RWPE2 (cell line): ENCODE results near the gene SPIB.

ENCODE experiments used
- ATAC-seq: fragments of 200-7000 bp; cut with Tn5 transposase; 3 replicates; pipeline ENCODE4 v1.9.1; 2021; ENCODE audit warnings: low read depth
- DNase-seq: peaks from one replicate; pipeline ENCODE4 v3.0.0-alpha.2; 2020; ENCODE audit warnings: low spot score
- H3K27ac ChIP-seq: fragments of 450-650 bp; 2 replicates; pipeline ENCODE4 v1.5.1; 2017; ENCODE audit warnings: mild to moderate bottlenecking; ENCODE audit not compliant: poor library complexity, severe bottlenecking
- H3K27me3 ChIP-seq: fragments of 250-450 bp; sonication (Bioruptor Pico); 2 replicates; pipeline ENCODE4 v1.5.1; 2021; ENCODE audit warnings: mild to moderate bottlenecking, moderate library complexity; ENCODE audit not compliant: insufficient read depth, poor library complexity, severe bottlenecking
- H3K36me3 ChIP-seq: fragments of 250-450 bp; sonication (Bioruptor Pico); 2 replicates; pipeline ENCODE4 v1.5.1; 2020; ENCODE audit warnings: low read depth, mild to moderate bottlenecking, moderate library complexity
- H3K4me1 ChIP-seq: fragments of 250-450 bp; sonication (Bioruptor Pico); 2 replicates; pipeline ENCODE4 v1.5.1; 2021; ENCODE audit warnings: mild to moderate bottlenecking, moderate library complexity; ENCODE audit not compliant: insufficient read depth, poor library complexity, severe bottlenecking
- H3K4me3 ChIP-seq: fragments of 250-450 bp; sonication (Bioruptor Pico); 2 replicates; pipeline ENCODE4 v1.5.1; 2021; ENCODE audit warnings: mild to moderate bottlenecking, moderate library complexity; ENCODE audit not compliant: severe bottlenecking
- H3K9me3 ChIP-seq: fragments of 250-450 bp; sonication (Bioruptor Pico); 2 replicates; pipeline ENCODE4 v1.5.1; 2021; ENCODE audit warnings: mild to moderate bottlenecking, moderate library complexity; ENCODE audit not compliant: severe bottlenecking
- TF ChIP-seq, protein P1 (sequence below): fragments of 450-650 bp; IDR thresholded peaks from one replicate; pipeline ENCODE4 v1.5.1; 2017; ENCODE audit warnings: mild to moderate bottlenecking, moderate library complexity; ENCODE audit not compliant: poor library complexity, severe bottlenecking

Gene SPIB

DNA sequence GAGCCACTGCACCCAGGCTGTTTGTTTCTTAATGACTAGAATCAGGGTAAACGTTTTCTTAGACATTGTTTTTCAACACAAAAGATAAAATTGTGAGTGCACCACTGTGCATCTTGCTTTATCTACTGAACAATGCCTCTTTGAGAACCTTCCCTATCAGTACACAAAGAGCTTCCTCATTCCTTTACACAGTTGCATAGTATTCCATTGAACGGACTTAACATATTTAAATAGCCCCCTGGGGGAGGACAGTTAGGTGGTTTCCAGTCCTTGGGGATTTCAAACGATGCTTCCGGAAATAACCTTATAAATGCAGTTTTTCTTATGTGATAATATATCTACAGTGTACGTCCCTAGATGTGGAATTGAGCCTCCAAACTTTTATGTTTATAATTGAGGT, 26.0 kb upstream of the SPIB start:
- ATAC-seq (no peak), DNase-seq (no peak)
- Histone ChIP-seq H3K9me3 (no peaks in the 10 kb centered on the region), H3K4me3 (no peak overlapping the region), H3K27ac (no peak overlapping the region), H3K27me3 (no peaks in the 10 kb centered on the region), H3K36me3 (peaks cover 54% of the 10 kb centered on the region), H3K4me1 (no peaks in the 10 kb centered on the region)
- TF ChIP-seq, protein P1, sequence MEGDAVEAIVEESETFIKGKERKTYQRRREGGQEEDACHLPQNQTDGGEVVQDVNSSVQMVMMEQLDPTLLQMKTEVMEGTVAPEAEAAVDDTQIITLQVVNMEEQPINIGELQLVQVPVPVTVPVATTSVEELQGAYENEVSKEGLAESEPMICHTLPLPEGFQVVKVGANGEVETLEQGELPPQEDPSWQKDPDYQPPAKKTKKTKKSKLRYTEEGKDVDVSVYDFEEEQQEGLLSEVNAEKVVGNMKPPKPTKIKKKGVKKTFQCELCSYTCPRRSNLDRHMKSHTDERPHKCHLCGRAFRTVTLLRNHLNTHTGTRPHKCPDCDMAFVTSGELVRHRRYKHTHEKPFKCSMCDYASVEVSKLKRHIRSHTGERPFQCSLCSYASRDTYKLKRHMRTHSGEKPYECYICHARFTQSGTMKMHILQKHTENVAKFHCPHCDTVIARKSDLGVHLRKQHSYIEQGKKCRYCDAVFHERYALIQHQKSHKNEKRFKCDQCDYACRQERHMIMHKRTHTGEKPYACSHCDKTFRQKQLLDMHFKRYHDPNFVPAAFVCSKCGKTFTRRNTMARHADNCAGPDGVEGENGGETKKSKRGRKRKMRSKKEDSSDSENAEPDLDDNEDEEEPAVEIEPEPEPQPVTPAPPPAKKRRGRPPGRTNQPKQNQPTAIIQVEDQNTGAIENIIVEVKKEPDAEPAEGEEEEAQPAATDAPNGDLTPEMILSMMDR: no peak

DNA sequence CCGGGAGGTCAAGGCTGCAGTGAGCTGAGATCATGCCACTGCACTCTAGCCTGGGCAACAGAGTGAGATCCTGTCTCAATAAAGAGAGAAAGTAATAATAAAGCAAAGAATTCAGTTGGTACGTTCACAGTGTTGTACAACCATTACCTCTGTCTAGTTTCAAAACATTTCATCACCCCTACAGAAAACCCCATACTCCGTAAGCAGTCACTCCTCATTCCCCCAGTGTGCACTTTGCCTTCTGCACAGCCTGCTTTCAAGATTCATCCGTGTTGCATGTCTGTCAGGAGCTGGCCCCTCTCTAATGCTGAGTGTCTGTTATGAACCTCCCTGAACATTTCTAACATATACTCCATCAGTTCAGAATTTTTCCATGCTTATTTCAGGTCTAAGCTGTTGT, 25.1 kb upstream of the SPIB start:
- Histone ChIP-seq H3K36me3 (peaks cover 46% of the 10 kb centered on the region), H3K4me1 (no peaks in the 10 kb centered on the region), H3K4me3 (no peak overlapping the region), H3K27ac (no peak overlapping the region), H3K9me3 (no peaks in the 10 kb centered on the region), H3K27me3 (no peaks in the 10 kb centered on the region)
- ATAC-seq (no peak), DNase-seq (no peak)
- TF ChIP-seq, protein P1: no peak

DNA sequence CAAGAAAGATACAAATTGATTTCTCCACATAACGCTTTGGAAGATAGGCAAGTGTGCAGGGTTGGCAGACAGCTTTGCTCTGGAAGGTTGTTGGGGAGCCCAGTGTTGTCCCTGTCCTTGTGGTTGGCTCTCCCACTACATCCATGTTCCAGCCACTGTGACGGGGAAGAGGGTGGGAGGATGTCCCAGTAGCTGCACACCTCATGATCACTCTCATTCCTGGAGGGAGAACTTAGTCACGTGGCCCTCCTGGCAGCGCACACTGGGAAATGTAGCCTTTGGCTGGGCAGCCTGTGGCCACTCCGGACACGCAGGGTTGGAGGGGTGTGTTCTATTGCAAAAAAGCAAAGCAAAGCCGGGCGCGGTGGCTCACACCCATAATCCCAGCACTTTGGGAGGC, 24.7 kb upstream of the SPIB start:
- no peak overlapping the region for H3K27ac ChIP-seq
- TF ChIP-seq, protein P1: no peak
- no peaks in the 10 kb centered on the region for H3K27me3 ChIP-seq
- no peak for DNase-seq
- no peak for ATAC-seq
- H3K36me3 ChIP-seq: peaks cover 46% of the 10 kb centered on the region
- no peaks in the 10 kb centered on the region for H3K4me1 ChIP-seq
- H3K9me3 ChIP-seq: no peaks in the 10 kb centered on the region
- no peak overlapping the region for H3K4me3 ChIP-seq

DNA sequence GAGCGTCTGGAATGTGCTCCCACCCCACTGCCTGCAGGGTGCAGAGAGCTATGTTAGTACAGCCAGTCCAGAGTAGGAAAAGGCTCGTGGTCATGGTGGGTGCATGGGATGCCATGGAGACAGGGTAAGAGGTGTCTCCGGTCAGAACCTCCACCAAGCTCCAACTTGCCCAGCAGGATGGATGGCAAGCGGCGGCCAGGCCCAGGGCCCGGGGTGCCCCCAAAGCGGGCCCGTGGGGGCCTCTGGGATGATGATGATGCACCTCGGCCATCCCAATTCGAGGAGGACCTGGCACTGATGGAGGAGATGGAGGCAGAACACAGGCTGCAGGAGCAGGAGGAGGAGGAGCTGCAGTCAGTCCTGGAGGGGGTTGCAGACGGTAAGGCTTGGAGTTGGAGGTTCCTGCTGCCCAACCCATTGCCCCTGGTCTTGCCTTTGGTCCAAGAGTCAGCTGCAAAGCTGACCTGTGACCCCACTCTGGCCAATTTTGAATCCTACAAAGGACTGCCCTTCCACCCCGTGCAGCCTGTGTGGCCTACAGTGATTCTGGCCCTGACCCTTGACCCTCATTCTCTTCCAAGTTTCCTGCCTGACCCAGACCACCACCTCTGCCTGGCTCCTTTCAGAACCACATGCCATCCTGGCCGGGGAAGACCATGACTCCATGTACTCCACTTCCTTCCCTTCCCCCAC, 19.9 kb upstream of the SPIB start:
- no peak for DNase-seq

DNA sequence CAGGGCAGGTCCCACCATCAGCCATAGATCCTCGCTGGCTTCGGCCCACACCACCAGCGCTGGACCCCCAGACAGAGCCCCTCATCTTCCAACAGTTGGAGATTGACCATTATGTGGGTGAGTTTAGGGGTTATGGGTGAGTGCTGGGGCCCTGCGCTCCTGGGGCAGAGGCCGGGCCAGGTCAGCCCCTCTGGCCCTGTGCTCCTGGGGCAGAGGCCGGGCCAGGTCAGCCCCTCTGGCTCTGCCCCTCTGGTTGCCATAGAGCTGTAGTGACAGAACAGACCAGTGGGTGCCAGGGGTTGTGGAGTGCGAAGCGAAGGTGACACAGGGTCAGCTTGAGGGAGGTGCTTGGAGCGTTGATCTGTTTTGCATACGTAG, 19.4 kb upstream of the SPIB start:
- DNase-seq: no peak
- ATAC-seq: no peak
- no peaks in the 10 kb centered on the region for H3K27me3 ChIP-seq
- H3K4me3 ChIP-seq: no peak overlapping the region
- H3K4me1 ChIP-seq: no peaks in the 10 kb centered on the region
- TF ChIP-seq, protein P1: no peak
- no peaks in the 10 kb centered on the region for H3K9me3 ChIP-seq
- no peak overlapping the region for H3K27ac ChIP-seq
- H3K36me3 ChIP-seq: peaks cover 18% of the 10 kb centered on the region

More for the DNA sequence above, 19.9 kb upstream of the SPIB start:
- H3K4me3 ChIP-seq: no peak overlapping the region
- H3K27me3 ChIP-seq: no peaks in the 10 kb centered on the region
- TF ChIP-seq, protein P1: no peak
- no peaks in the 10 kb centered on the region for H3K4me1 ChIP-seq
- no peaks in the 10 kb centered on the region for H3K9me3 ChIP-seq
- no peak for ATAC-seq
- H3K27ac ChIP-seq: no peak overlapping the region
- H3K36me3 ChIP-seq: peaks cover 24% of the 10 kb centered on the region
